SU-DHL-6 (cell line): ENCODE results near the gene CCM2.

Experiments
- H2AFZ ChIP-seq: fragments of 200-600 bp; sonication (generic); 2 replicates; pipeline ENCODE4 v1.6.1; 2014; ENCODE audit warnings: low read depth, mild to moderate bottlenecking, moderate library complexity, mixed read lengths, antibody characterized with exemption, low read length; ENCODE audit not compliant: severe bottlenecking
- H3F3A ChIP-seq: fragments of 200-600 bp; shearing (Covaris generic); 2 replicates; pipeline ENCODE4 v1.6.0; 2016; ENCODE audit warnings: antibody characterized with exemption, mild to moderate bottlenecking; ENCODE audit not compliant: insufficient read depth
- H3K27ac ChIP-seq: fragments of 200-600 bp; sonication (generic); 2 replicates; pipeline ENCODE4 v1.5.1; 2016; ENCODE audit warnings: low read depth, mild to moderate bottlenecking, low read length, moderate library complexity, mixed read lengths
- H3K27me3 ChIP-seq: fragments of 200-600 bp; sonication (generic), shearing (Covaris generic); 2 replicates; pipeline ENCODE4 v1.6.0; 2014; ENCODE audit warnings: mild to moderate bottlenecking, low read length
- H3K36me3 ChIP-seq: fragments of 200-600 bp; sonication (generic); 2 replicates; pipeline ENCODE4 v1.6.1; 2014; ENCODE audit warnings: mild to moderate bottlenecking, low read length, mixed read lengths
- H3K4me2 ChIP-seq: fragments of 300-600, 200-600 bp; shearing (Covaris generic), sonication (generic); 2 replicates; pipeline ENCODE4 v1.6.0; 2014; ENCODE audit warnings: low read length, low read depth, mild to moderate bottlenecking; ENCODE audit not compliant: poor library complexity, severe bottlenecking
- H3K4me3 ChIP-seq: fragments of 200-600 bp; sonication (generic); 2 replicates; pipeline ENCODE4 v1.5.1; 2014; ENCODE audit warnings: antibody characterized with exemption, low read length, mild to moderate bottlenecking, mixed read lengths; ENCODE audit not compliant: insufficient read depth, poor library complexity, severe bottlenecking
- H3K79me2 ChIP-seq: fragments of 200-600 bp; sonication (generic); 2 replicates; pipeline ENCODE4 v1.6.1; 2014; ENCODE audit warnings: mild to moderate bottlenecking, low read length, moderate library complexity; ENCODE audit not compliant: insufficient read depth
- H3K9ac ChIP-seq: fragments of 200-600 bp; sonication (generic); 2 replicates; pipeline ENCODE4 v1.7.0; 2014; ENCODE audit warnings: mild to moderate bottlenecking, low read length
- H3K9me2 ChIP-seq: fragments of 200-600 bp; sonication (generic); replicated peaks from 2 replicates; pipeline ENCODE4 v1.6.1; 2014; ENCODE audit warnings: low read length; ENCODE audit not compliant: insufficient read depth
- H3K9me3 ChIP-seq: fragments of 200-600 bp; sonication (generic); 2 replicates; pipeline ENCODE4 v1.6.1; 2014; ENCODE audit warnings: low read length, mixed read lengths; ENCODE audit not compliant: insufficient read depth
- H4K20me1 ChIP-seq: fragments of 200-600 bp; sonication (generic); 2 replicates; pipeline ENCODE4 v1.6.1; 2014; ENCODE audit warnings: low read depth, mild to moderate bottlenecking, antibody characterized with exemption, low read length, moderate library complexity, mixed read lengths
- EZH2phosphoT487 ChIP-seq: fragments of 200-600 bp; sonication (generic), shearing (Covaris generic); conservative IDR thresholded peaks from 2 replicates; pipeline ENCODE4 v1.6.1; 2018; ENCODE audit warnings: mild to moderate bottlenecking, antibody characterized with exemption, low read length, moderate library complexity, mixed read lengths
- TF ChIP-seq, protein P1 (sequence below): fragments of 200-600 bp; sonication (generic); IDR thresholded peaks from one replicate; pipeline ENCODE4 v1.5.1; 2017; ENCODE audit warnings: antibody characterized with exemption, mild to moderate bottlenecking, low read length, moderate library complexity; ENCODE audit not compliant: insufficient read depth, poor library complexity, severe bottlenecking

The CCM2 gene

DNA sequence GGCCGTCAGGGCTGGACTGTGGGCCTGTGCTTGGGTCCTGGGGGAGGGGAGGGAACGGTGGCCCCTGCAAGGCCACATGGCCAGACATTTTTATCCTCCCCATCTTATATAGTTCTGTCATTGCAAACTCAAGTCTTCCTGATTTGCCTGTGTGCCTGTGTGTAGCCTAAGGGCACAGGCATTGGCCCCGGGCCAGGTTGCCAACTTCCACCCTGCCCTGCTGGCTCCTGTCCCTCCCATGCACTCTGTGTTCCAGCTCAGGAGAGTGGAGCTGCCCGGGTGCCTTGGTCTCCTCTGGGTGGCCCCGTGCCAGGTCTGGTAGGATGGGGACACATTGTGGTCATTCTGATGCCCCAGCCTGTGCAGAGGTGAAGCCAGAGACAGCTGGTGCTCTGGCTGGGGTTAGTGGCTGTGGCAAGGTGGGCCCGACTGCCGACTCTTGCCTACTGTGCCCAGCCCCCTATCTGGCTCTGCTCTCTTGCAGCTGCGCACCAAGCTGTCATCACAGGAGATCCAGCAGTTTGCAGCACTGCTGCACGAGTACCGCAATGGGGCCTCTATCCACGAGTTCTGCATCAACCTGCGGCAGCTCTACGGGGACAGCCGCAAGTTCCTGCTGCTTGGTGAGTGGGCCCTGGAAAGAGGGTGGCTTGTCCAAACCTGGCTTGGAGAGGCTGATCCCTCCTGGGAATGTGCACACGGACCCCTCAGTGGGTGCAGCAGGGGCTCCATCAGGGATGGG lies 74.0 kb downstream of the CCM2 start:
- Histone ChIP-seq H2AFZ (no peak overlapping the region), H3K4me3 (no peak overlapping the region), H3K27me3 (no peaks in the 10 kb centered on the region), H3F3A (no peaks in the 10 kb centered on the region), H3K9ac (no peak overlapping the region), H3K27ac (no peak overlapping the region), H3K36me3 (no peaks in the 10 kb centered on the region), H3K4me2 (no peak overlapping the region), H3K9me3 (no peaks in the 10 kb centered on the region), H4K20me1 (no peaks in the 10 kb centered on the region), H3K79me2 (no peaks in the 10 kb centered on the region), H3K9me2 (no peaks in the 10 kb centered on the region)
- TF ChIP-seq, protein P1, sequence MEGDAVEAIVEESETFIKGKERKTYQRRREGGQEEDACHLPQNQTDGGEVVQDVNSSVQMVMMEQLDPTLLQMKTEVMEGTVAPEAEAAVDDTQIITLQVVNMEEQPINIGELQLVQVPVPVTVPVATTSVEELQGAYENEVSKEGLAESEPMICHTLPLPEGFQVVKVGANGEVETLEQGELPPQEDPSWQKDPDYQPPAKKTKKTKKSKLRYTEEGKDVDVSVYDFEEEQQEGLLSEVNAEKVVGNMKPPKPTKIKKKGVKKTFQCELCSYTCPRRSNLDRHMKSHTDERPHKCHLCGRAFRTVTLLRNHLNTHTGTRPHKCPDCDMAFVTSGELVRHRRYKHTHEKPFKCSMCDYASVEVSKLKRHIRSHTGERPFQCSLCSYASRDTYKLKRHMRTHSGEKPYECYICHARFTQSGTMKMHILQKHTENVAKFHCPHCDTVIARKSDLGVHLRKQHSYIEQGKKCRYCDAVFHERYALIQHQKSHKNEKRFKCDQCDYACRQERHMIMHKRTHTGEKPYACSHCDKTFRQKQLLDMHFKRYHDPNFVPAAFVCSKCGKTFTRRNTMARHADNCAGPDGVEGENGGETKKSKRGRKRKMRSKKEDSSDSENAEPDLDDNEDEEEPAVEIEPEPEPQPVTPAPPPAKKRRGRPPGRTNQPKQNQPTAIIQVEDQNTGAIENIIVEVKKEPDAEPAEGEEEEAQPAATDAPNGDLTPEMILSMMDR, result no peak
- no peak for TF ChIP-seq EZH2phosphoT487

DNA sequence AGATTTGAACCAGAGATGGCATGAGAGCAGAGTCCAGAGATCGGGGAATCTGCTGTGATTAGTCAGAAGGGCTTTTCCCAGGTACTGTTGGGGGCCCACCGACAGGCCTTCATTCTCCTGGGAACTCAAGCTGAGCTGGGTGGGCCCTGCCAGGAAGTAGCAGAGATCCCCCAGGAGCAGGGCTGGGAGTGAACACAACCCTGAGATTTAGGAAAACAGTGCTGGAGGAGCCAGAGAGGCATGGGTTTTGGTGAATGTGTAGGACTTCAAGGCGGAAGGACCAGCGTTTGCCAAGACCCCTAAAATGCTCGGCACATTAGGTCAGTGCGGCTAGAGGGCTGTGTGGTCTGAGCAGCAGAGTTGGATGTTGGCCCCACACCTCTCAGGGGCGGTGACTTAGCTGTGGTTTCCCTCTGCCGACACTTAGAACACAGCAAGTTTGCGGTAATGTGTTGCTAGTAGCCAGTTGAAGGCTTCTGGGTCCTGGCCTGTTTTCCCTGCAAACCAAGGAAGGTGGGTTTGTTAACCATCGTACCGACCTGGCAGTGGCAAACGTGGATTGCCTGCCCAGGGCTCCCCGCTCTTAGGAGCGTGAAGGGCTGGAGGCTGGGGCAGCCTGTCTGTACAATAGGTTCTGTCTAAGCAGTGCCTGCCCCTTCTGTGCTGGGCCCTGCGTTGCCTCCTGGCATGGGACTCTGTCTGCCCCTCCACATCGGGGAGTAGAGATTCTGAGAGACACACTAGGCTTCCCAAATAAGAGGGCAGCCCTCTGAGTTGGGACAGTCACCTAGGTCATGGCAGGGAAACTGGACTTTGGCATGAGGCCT lies 74.7 kb downstream of the CCM2 start:
- H3K27ac ChIP-seq, result no peak overlapping the region
- H4K20me1 ChIP-seq, result no peaks in the 10 kb centered on the region
- TF ChIP-seq, protein P1, result no peak
- TF ChIP-seq EZH2phosphoT487, result no peak
- no peaks in the 10 kb centered on the region for H3K79me2 ChIP-seq
- H3K36me3 ChIP-seq, result no peaks in the 10 kb centered on the region
- no peaks in the 10 kb centered on the region for H3K9me3 ChIP-seq
- H3K9me2 ChIP-seq, result no peaks in the 10 kb centered on the region
- H3K27me3 ChIP-seq, result no peaks in the 10 kb centered on the region
- no peak overlapping the region for H3K4me3 ChIP-seq
- H3K9ac ChIP-seq, result no peak overlapping the region
- H3F3A ChIP-seq, result no peaks in the 10 kb centered on the region
- no peak overlapping the region for H2AFZ ChIP-seq
- H3K4me2 ChIP-seq, result no peak overlapping the region

DNA sequence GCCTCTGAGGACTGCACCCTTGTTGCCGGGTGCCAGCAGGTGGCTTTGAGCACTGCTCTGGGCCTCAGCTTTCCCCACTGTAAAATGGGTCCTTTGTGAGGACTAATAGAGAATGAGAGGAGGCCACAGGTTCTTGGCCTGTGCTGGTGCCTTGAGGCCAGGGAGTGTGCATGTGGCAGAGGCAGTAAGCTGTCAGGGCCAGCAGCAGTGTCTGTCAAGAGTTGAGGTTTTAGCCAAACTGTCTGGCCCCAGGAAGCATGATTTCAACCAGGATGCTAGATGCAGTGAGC lies 75.3 kb downstream of the CCM2 start:
- Histone ChIP-seq H2AFZ (no peak overlapping the region), H4K20me1 (no peaks in the 10 kb centered on the region), H3K9ac (no peak overlapping the region), H3K36me3 (no peaks in the 10 kb centered on the region), H3K27ac (no peak overlapping the region), H3F3A (no peaks in the 10 kb centered on the region), H3K27me3 (no peaks in the 10 kb centered on the region), H3K9me3 (no peaks in the 10 kb centered on the region), H3K9me2 (no peaks in the 10 kb centered on the region), H3K4me3 (no peak overlapping the region), H3K79me2 (no peaks in the 10 kb centered on the region), H3K4me2 (no peak overlapping the region)
- TF ChIP-seq, protein P1, result no peak
- TF ChIP-seq EZH2phosphoT487, result no peak
